HEK293T (cell line): ENCODE measurements around the gene SLC25A36.

ENCODE experiments used
- BHLHE40 ChIP-seq: fragments of 450-650 bp; IDR thresholded peaks from 2 replicates; pipeline ENCODE4 v1.6.1; 2016; ENCODE audit warnings: mild to moderate bottlenecking, moderate library complexity, borderline replicate concordance
- CTBP1 ChIP-seq: fragments of 450-650 bp; IDR thresholded peaks from 2 replicates; pipeline ENCODE4 v1.6.1; 2016; ENCODE audit warnings: borderline replicate concordance
- ELF4 ChIP-seq: fragments of 450-650 bp; IDR thresholded peaks from 2 replicates; pipeline ENCODE4 v1.6.1; 2017; ENCODE audit warnings: antibody characterized with exemption
- FOXK2 ChIP-seq: fragments of 450-650 bp; IDR thresholded peaks from 2 replicates; pipeline ENCODE4 v1.6.1; 2016; ENCODE audit warnings: mild to moderate bottlenecking
- FOXM1 ChIP-seq: fragments of 450-650 bp; IDR thresholded peaks from 2 replicates; pipeline ENCODE4 v1.6.1; 2017; ENCODE audit warnings: mild to moderate bottlenecking, borderline replicate concordance
- HDGF ChIP-seq: fragments of 450-650 bp; IDR thresholded peaks from 2 replicates; pipeline ENCODE4 v1.6.1; 2017; ENCODE audit warnings: antibody characterized with exemption, borderline replicate concordance
- NFRKB ChIP-seq: fragments of 450-650 bp; IDR thresholded peaks from 2 replicates; pipeline ENCODE4 v1.6.1; 2016; ENCODE audit warnings: mild to moderate bottlenecking, moderate library complexity
- PKNOX1 ChIP-seq: fragments of 450-650 bp; IDR thresholded peaks from 2 replicates; pipeline ENCODE4 v1.6.1; 2016
- SP1 ChIP-seq: fragments of 450-650 bp; IDR thresholded peaks from 2 replicates; pipeline ENCODE4 v1.6.1; 2017
- SUZ12 ChIP-seq: fragments of 450-650 bp; IDR thresholded peaks from 2 replicates; pipeline ENCODE4 v1.6.1; 2016; ENCODE audit warnings: mild to moderate bottlenecking

GRCh38 chr3:140910860-140911259 is 30.8 kb upstream of the SLC25A36 start:
- TF ChIP-seq BHLHE40 (no peak), SP1 (no peak), HDGF (no peak), FOXK2 (no peak), CTBP1 (no peak), SUZ12 (no peak), ELF4 (no peak), NFRKB (no peak), PKNOX1 (no peak), FOXM1 (no peak)
